Activated CD4-positive, alpha-beta memory T cell treated with anti-CD3 and anti-CD28 coated beads, Interleukin-2, amount 10 ng/mL, durations not matched to agents 7 days and 5 days (primary cell): ENCODE results near the gene KCNB1. TPM values are rescaled to one million over a fixed set of nuclear protein-coding genes. Genes with fewer than 3 reads are reported as not detected.

Source experiments
- CTCF ChIA-PET: fragments of 350-600 bp; sonication (Branson Sonifier 250); formaldehyde crosslinking; loops from one replicate; lab custom pipeline; 2021; ENCODE audit warnings: antibody characterized with exemption, inconsistent platforms; lab: Charles Lee
- POLR2A ChIA-PET: fragments of 350-600 bp; sonication (Branson Sonifier 250); formaldehyde crosslinking; loops from one replicate; lab custom pipeline; 2021; ENCODE audit warnings: antibody characterized with exemption; lab: Charles Lee
- DNase-seq: peaks from one replicate; pipeline ENCODE4 v3.0.0-alpha.2; 2020
- H3K27ac Mint-ChIP-seq: one replicate; pipeline ENCODE4 v1.8.0; 2021; ENCODE audit warnings: mild to moderate bottlenecking, mixed read lengths
- H3K27me3 Mint-ChIP-seq: one replicate; pipeline ENCODE4 v1.8.0; 2021; ENCODE audit warnings: mixed read lengths
- H3K36me3 Mint-ChIP-seq: one replicate; pipeline ENCODE4 v1.8.0; 2021; ENCODE audit warnings: low read depth, mixed read lengths
- H3K4me1 Mint-ChIP-seq: one replicate; pipeline ENCODE4 v1.8.0; 2021; ENCODE audit warnings: mixed read lengths
- H3K4me3 Mint-ChIP-seq: one replicate; pipeline ENCODE4 v1.8.0; 2021; ENCODE audit warnings: mild to moderate bottlenecking, mixed read lengths
- H3K9me3 Mint-ChIP-seq: one replicate; pipeline ENCODE4 v1.8.0; 2021; ENCODE audit warnings: mixed read lengths
- total RNA-seq, 2 experiments: library from RNA; stranded (reverse); gene quantifications; one replicate each; pipeline ENCODE4 v1.2.3, GENCODE V29; 2021

Gene KCNB1
- total RNA-seq, 2 experiments from 2014 or later: 0.05 TPM; not detected in 1

DNA sequence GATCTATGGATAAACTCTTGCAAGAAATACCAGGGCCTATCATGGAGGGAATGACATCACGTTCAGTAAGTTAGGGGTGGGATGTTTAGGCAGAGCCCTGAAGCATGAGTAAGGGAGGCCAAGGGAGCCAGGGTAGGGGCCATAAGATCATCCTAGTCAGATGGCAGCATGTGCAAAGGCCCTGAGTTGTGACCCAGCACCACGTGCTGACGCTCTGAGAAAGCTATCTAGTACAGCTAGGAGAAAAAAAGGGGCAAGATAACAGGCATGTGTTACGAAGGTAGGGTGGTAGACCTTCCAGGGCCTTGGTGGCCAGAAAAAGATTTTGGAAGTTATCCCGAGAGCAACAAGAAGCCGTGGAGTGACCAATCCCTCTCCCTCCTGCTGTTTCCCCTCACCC is 22.3 kb downstream of the KCNB1 start:
- H3K27me3 Mint-ChIP-seq: peaks cover 34% of the 10 kb centered on the region
- ChIA-PET CTCF (no interaction called here), POLR2A (no interaction called here)
- H3K4me3 Mint-ChIP-seq: no peak overlapping the region
- no peaks in the 10 kb centered on the region for H3K4me1 Mint-ChIP-seq
- H3K9me3 Mint-ChIP-seq: no peaks in the 10 kb centered on the region
- H3K36me3 Mint-ChIP-seq: no peaks in the 10 kb centered on the region
- no peak for DNase-seq
- no peak overlapping the region for H3K27ac Mint-ChIP-seq

DNA sequence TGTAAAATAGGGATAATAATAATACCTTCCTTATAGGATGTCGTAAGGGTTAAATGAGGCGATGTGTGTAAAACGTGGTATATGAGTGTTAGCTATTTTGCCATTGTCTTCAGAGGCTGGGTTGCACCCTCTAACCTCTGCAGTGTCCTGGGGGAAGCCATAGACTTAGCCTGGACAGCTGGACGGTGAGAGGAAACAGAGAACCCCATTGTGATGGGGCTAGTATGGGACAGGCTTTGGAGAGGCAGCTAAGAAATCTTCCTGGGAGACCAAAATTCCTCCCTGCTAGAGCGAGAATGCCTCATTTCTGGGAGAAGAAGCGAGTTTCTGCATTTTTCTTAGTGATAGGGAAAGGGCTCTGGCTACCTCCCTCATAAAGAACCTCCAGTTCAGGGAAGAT is 22.8 kb downstream of the KCNB1 start:
- no peaks in the 10 kb centered on the region for H3K36me3 Mint-ChIP-seq
- DNase-seq: no peak
- H3K27ac Mint-ChIP-seq: no peak overlapping the region
- CTCF ChIA-PET: no interaction called here
- no peaks in the 10 kb centered on the region for H3K9me3 Mint-ChIP-seq
- H3K27me3 Mint-ChIP-seq: peaks cover 35% of the 10 kb centered on the region
- H3K4me3 Mint-ChIP-seq: no peak overlapping the region
- no peaks in the 10 kb centered on the region for H3K4me1 Mint-ChIP-seq
- POLR2A ChIA-PET: no interaction called here

DNA sequence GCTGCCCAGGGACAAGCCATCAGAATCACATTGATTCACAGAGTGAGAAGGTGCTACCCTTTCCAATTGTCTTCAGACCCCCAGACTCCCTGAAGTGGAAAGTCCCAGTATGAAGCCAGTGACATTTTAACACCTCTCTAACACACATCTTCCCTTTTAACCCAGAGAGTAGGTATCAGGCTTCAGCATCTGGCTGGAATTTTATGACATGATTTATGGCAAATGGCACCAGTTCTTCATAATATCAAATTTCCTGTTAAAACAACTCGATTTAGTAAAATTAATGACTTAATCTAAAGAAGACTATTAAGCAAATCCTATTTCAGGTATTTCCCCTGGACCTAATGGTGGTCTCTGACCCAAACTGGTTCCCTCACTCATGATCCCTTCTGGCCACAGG is 25.0 kb downstream of the KCNB1 start:
- Mint-ChIP-seq H3K4me1 (no peaks in the 10 kb centered on the region), H3K27ac (no peak overlapping the region), H3K36me3 (no peaks in the 10 kb centered on the region), H3K27me3 (peaks cover 33% of the 10 kb centered on the region), H3K9me3 (no peaks in the 10 kb centered on the region), H3K4me3 (no peak overlapping the region)
- ChIA-PET POLR2A (no interaction called here), CTCF (no interaction called here)
- no peak for DNase-seq

DNA sequence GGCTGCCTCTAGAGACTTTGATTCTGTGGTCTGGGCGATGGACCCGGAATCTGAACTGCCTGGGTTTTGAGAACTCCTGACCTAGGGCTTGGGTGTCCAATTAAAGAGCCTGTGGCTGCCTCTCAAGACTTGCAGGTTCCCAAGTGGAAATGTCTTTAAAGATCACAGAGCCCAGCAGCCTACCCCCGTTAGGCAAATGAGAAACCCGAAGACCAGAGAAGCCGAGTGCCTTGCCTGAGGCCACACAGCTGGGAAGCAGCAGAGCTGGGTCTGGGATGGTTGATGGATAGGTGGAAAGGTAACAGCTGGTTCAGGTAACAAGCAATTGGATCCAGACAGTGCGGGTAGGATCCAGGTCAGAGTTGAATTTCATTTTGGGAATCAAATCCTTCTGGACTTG is 25.8 kb downstream of the KCNB1 start:
- ChIA-PET POLR2A (no interaction called here), CTCF (no interaction called here)

DNA sequence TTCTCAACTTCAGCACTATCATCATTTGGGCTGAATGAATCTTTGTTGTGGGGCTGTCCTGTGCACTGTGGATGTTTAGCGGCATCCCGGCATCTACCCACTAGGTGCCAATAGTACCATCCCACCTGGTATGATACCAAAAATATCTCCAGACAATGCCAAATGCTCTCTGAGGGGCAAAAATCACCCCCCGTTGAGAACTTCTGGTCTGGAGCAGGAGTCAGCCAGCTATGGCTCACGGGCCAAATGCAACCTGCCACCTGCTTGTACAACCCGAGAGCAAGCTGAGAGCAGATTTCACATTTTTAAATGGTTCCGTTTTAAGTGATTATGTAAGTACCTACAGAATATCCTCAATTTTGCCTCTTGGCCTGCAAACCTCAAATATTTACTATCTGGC is 26.8 kb downstream of the KCNB1 start:
- no peaks in the 10 kb centered on the region for H3K4me1 Mint-ChIP-seq
- CTCF ChIA-PET: no interaction called here

More for the DNA sequence above, 25.8 kb downstream of the KCNB1 start:
- DNase-seq: no peak
- Mint-ChIP-seq H3K4me1 (no peaks in the 10 kb centered on the region), H3K27me3 (peaks cover 27% of the 10 kb centered on the region), H3K36me3 (no peaks in the 10 kb centered on the region), H3K27ac (no peak overlapping the region), H3K4me3 (no peak overlapping the region), H3K9me3 (no peaks in the 10 kb centered on the region)

DNA sequence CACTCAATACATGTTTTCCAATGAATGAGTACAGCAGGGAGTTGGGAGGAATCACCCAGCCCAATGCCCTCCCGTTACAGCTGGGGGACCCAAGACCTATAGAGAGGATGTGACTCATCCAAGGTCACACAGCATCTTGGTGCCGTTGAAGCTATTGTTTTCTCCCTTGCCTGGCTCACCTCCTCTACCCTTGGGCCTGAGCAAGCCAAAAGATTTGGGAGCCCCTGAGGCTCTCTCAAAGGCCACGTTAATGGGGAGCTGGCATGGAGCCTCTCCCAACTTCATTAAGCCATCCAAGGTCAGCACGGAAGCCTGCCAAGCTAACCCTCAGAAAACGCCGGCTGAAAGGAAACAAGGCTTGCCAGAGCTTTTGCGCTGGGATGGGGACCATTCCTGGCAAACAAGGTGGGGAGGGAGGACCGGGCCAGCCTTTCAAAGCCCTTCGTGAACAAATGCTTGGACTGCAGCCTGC is 30.4 kb downstream of the KCNB1 start:
- Mint-ChIP-seq H3K27ac (no peak overlapping the region), H3K4me1 (no peaks in the 10 kb centered on the region), H3K9me3 (no peaks in the 10 kb centered on the region), H3K27me3 (peaks cover 28% of the 10 kb centered on the region), H3K4me3 (no peak overlapping the region), H3K36me3 (no peaks in the 10 kb centered on the region)
- CTCF ChIA-PET: interaction anchor here (0.9 kb wide), 1 partner anchor 619 kb away, joined by 3 read pairs; no protein-coding TSS in a partner anchor
- POLR2A ChIA-PET: no interaction called here
- no peak for DNase-seq

More for the DNA sequence above, 26.8 kb downstream of the KCNB1 start:
- Mint-ChIP-seq H3K4me3 (no peak overlapping the region), H3K36me3 (no peaks in the 10 kb centered on the region), H3K27ac (no peak overlapping the region), H3K27me3 (peaks cover 26% of the 10 kb centered on the region), H3K9me3 (no peaks in the 10 kb centered on the region)
- POLR2A ChIA-PET: no interaction called here
- DNase-seq: no peak

DNA sequence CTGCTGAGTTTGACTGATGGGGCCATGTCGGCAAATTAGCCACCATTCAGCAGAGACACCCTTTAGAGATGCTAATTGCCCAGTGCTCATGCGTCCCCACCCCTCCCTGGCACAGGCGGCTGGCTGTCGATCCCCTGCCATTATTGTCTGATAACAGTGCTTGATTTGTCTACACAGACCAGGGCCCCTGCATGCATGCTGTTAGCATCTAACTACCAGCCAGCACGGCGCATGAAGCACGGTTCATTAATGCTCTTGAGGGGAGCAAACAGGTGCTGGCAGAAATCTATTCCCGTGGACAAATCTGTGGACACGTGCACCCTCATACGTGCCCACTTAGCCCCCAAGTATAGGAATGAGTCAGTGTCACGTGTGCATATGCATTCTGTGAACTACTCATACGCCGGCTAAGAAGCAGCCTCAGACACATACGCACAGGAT is 32.2 kb downstream of the KCNB1 start:
- no peak for DNase-seq
- Mint-ChIP-seq H3K36me3 (no peaks in the 10 kb centered on the region), H3K27me3 (peaks cover 30% of the 10 kb centered on the region), H3K4me3 (no peak overlapping the region), H3K27ac (no peak overlapping the region), H3K4me1 (no peaks in the 10 kb centered on the region), H3K9me3 (no peaks in the 10 kb centered on the region)
- CTCF ChIA-PET: no interaction called here
- POLR2A ChIA-PET: no interaction called here

DNA sequence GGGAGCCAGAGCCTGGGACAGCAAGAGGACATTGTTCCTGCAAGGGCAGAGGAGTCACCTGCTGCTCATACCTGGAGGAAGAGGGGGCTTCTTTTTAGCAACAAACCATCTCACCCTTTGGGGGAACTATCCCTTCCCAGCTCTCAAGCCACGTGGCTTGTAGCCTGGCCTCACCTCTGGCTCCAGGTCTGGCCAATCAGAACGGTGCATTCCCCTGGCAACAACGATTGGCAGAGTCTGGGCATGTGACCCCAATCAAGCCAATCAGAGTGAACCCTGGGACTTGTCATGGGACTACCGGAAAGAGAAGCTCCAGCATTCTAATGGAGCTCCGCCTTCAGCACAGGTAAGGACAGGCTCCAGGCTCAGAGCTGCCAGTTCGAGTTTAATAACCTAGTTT is 33.6 kb downstream of the KCNB1 start:
- no peak overlapping the region for H3K4me3 Mint-ChIP-seq
- CTCF ChIA-PET: no interaction called here
- H3K27me3 Mint-ChIP-seq: peaks cover 38% of the 10 kb centered on the region
- H3K36me3 Mint-ChIP-seq: no peaks in the 10 kb centered on the region
- H3K9me3 Mint-ChIP-seq: no peaks in the 10 kb centered on the region
- POLR2A ChIA-PET: no interaction called here
- no peaks in the 10 kb centered on the region for H3K4me1 Mint-ChIP-seq
- no peak for DNase-seq
- no peak overlapping the region for H3K27ac Mint-ChIP-seq

DNA sequence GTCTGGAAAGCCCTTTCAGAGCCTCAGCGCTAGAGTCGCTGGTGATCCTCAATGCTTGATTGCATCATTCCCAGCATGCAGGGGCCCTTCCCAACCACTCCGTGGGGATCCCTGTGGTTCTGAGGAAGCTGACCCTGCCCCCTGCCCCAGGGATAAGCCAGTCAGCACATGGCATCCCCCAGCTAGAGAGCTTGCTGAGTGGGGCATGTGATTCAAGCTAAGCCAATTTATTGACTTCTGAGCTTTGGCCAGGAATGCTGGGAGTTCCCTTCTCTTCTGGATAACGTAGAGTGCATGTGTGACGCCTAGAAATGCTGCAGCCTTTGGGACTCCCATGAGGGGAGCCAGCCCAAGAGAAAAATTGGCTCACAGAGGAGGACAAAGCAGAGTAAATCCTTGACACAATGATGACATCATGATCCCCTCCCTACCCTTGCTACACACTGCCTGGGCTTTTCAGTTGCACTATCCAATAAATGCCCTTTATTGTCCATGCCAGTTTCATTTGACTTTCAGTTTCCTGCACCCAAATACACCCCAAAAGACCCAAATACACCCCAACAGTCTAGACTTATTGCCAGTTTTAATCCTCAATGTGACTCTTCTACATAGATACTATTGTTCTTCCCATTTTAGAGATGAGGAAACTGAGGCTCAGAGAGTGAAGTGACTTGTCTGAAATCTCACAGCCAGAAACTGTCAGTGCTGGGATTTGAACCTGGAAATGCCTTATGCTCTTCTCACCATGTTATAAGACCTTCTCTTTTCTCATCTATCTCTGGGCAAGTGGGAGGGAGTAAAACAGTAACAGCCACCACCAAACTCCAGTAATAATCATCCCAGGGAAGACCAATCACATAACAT is 34.3 kb downstream of the KCNB1 start:
- ChIA-PET CTCF (interaction anchor here (1.6 kb wide), 1 partner anchor 37 kb away, joined by 3 read pairs; no protein-coding TSS in a partner anchor), POLR2A (no interaction called here)
- Mint-ChIP-seq H3K4me1 (no peaks in the 10 kb centered on the region), H3K27ac (no peak overlapping the region), H3K27me3 (peaks cover 38% of the 10 kb centered on the region), H3K4me3 (no peak overlapping the region), H3K9me3 (no peaks in the 10 kb centered on the region), H3K36me3 (no peaks in the 10 kb centered on the region)
- no peak for DNase-seq

DNA sequence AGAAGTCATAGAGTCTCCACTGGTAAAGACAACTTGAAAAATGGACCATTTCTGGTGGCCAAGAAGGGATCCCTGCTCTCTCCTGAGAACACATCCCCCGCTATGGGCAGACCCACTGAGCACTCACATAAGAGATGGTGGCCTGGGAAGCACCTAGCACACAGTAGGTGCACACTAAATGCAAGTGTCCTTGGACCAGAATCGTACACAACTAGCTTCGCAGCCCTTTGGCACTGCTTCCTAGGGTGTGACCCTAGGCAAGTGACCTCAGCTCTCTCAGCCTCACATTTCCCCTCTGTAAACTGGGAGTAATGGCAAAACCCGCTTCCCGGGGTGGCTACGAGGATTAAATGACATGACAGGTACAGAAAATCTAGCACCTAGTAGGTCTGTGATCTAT is 35.1 kb downstream of the KCNB1 start:
- ChIA-PET CTCF (interaction anchor here (1.6 kb wide), 1 partner anchor 37 kb away, joined by 3 read pairs; no protein-coding TSS in a partner anchor), POLR2A (no interaction called here)
- Mint-ChIP-seq H3K9me3 (no peaks in the 10 kb centered on the region), H3K36me3 (no peaks in the 10 kb centered on the region), H3K4me3 (no peak overlapping the region), H3K4me1 (no peaks in the 10 kb centered on the region), H3K27me3 (peaks cover 37% of the 10 kb centered on the region), H3K27ac (no peak overlapping the region)
- no peak for DNase-seq

DNA sequence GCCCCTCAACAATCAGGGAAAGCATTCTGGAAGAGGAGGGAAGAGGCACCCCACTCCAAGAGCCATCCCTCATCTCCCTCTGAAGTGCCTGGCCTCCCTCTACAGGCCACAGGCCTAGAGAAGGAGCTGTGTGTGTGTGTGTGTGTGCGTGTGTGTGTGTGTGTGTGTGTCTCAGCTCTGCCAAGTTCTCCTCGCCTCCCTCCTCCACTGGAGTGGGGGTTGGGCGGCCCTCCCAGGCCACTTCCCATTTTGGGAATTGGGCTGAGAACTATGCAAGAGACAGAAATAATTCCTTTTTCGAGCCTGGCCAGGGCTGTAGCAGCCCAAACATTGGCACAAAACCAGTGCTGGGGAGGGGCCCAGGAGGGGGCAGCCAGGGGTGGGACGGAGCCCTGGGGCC is 35.7 kb downstream of the KCNB1 start:
- Mint-ChIP-seq H3K9me3 (no peaks in the 10 kb centered on the region), H3K4me1 (no peaks in the 10 kb centered on the region), H3K27me3 (peaks cover 40% of the 10 kb centered on the region), H3K36me3 (no peaks in the 10 kb centered on the region), H3K4me3 (no peak overlapping the region), H3K27ac (no peak overlapping the region)
- DNase-seq: no peak
- POLR2A ChIA-PET: no interaction called here
- CTCF ChIA-PET: interaction anchor here (1.6 kb wide), 1 partner anchor 38 kb away, joined by 3 read pairs; no protein-coding TSS in a partner anchor

DNA sequence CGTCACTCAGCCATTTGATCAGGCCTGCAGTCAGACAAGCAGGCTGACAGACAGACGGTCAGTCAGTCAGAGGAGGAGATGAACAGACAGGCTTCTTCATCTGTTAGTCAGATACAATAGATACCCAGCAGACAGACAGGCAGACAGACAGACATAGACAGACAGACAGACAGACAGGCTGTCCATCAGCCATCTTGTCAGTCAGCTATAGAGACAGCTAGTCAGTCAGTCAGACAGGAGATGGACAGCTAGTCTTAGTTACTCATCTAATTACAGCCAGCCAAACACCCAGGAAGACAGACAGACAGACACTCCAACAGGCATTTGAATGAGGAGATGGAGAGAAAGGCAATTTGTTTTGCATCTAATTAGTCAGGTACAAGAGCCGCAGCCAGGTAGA is 36.4 kb downstream of the KCNB1 start:
- no peaks in the 10 kb centered on the region for H3K36me3 Mint-ChIP-seq
- H3K9me3 Mint-ChIP-seq: no peaks in the 10 kb centered on the region
- no peak overlapping the region for H3K4me3 Mint-ChIP-seq
- ChIA-PET CTCF (no interaction called here), POLR2A (no interaction called here)
- no peak for DNase-seq
- H3K27ac Mint-ChIP-seq: no peak overlapping the region
- no peaks in the 10 kb centered on the region for H3K4me1 Mint-ChIP-seq
- peaks cover 40% of the 10 kb centered on the region for H3K27me3 Mint-ChIP-seq

DNA sequence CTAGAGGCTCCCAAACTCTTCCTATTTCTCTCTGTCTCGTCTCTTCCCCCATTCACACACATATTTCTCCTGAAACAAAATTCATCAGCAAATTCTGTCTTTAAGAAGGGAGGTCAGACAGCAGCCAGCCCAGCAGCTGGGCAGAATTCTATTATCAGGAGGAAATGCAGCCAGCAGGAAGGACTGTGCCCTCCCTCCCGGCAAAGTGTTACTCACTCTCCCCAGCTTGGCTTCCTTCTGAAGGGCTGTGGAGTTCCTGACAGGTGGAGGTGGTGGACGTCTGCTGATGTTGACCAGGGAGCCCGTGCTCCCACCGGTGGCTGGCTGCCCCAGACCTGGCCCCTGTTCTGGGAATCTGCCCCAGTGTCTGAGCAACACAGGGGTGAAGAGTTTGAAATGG is 37.3 kb downstream of the KCNB1 start:
- ChIA-PET CTCF (no interaction called here), POLR2A (interaction anchor here (1.2 kb wide), 1 partner anchor 17 kb away, joined by 3 read pairs; no protein-coding TSS in a partner anchor)
- Mint-ChIP-seq H3K4me3 (no peak overlapping the region), H3K27me3 (peaks cover 32% of the 10 kb centered on the region), H3K4me1 (no peaks in the 10 kb centered on the region), H3K9me3 (no peaks in the 10 kb centered on the region), H3K27ac (no peak overlapping the region), H3K36me3 (no peaks in the 10 kb centered on the region)
- DNase-seq: no peak
